Middle frontal gyrus (tissue), 1 donor: ENCODE results near the gene DOCK2.
"Not testable (repeated sequence)": the region's sequence is repeated elsewhere in the genome, so short reads cannot be mapped to it uniquely, and the experiment has no call there.

Experiments
- DNase-seq: peaks from one replicate; pipeline ENCODE4 v3.0.0-alpha.2; 2015; ENCODE audit warnings: low spot score; ENCODE audit errors: extremely low spot score

Gene DOCK2

DNA sequence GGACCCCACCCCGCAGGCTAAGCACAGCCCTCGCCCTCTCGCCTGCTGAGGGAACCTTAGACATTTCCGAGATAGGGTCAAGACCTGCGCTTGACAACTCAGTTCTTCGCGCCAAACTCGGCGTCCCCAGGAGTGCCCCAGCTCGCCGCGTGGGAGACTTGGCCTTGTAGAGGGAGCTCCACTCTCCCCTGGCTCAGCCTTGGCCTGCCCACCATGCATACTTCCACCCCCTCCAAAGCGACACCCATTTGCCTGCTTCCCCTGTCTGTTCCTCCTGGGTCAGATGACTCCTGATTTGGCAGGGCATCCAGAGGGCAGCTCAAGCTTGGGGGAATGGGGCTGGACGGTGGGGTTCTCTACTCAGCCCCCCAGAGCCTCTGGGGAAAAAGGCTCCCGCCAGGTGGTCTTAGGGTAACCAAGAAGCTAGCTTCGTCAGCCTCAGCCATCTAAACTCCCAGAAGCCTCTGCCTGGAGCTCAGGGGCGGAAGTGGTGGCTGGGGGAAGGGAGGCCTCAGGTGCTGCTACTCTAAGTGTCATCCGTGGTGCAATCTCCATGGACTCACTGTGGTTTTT is 560 bp downstream of the DOCK2 start:
- no peak for DNase-seq

DNA sequence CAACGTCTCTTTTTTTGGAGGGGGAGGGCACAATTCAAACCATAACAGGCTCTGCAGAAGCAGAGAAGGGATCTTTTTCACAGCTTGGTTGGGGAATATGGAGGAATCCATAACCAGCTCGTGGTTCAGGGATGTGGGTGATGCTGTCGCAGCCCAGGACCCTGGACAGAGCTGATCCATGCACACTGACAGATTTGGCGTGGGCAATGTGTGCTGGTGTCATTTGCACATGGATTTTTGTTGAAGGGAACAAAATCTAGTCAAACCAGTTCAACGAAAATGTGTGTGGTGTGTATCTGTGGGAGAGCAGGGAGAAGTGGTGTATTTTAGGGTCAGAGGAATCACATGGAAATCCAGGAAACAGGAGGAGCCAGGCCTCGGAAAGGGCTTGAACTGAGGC is 4.2 kb downstream of the DOCK2 start:
- no peak for DNase-seq

DNA sequence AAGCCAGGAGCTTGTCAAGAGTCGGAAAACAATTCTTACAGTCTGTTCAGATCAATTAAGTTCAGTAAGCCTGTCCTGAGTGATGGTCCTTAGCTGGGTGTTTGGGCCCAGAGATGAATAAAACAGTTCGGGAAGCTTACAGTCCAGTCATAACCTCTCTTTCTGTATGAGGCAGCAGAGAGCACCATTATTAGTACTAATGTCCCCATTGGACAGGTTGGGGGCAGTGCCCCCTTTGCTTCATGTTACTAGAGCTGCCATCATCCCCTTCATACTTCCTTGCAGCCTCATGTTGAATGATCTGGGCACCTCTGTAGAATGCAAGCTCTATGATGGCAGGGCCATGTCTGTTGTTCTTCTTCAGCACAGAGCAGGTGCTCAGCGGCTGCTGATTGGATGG is 9.8 kb downstream of the DOCK2 start:
- no peak for DNase-seq

- DNase-seq, result no peak
Observed at GRCh38 chr5:169647566-169647965, 10.5 kb downstream of the DOCK2 start.

- no peak for DNase-seq
Observed at GRCh38 chr5:169648725-169649310, 11.7 kb downstream of the DOCK2 start.

DNA sequence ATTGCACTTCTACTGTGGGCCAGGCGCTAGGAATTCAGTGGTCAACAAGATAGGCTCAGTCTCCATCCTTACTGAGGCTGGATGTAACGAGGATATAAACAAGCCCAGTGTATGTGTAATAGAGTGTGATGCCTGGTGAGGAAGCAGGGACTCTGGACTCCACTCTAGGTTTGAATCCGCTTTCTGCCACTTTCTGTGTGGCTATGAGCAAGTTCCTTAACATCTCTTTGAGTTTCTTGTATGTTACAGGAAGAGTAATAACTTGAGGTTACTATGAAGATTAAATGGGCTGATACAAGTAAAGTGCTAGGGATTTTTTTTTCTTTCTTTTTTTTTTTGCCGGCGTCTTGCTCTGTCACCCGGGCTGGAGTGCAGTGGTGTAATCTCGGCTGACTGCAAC is 12.4 kb downstream of the DOCK2 start:
- no peak for DNase-seq

DNA sequence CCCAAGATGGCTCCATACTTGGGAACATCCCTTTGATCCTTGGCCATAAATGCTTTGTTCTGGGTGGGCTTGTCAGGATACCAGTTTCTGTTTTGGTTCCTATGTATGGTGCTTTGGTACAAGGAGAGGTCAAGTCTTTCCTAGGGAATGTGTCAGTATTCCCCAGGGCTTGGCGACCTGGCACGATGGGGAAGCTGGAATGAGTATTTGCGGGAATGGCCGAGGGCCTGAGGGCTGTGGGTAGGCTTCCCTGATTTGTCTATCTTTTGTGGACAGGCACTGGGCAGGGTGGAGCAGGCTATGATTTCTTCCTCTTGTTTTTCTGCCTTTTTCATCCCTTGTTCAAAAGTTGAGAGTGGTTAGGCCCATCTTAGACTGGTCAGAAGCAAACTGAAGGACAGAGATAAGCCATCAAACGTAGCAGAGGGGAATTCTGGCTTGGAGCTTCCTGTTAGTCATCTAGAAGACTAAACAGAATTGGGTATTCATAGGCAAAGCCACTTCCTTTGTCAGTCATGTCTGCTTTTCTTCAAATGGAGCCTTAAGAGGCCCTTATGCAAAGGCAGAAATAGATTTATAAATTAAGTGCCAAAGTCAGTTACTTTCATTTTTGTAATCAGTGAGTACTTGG is 13.7 kb downstream of the DOCK2 start:
- DNase-seq, result no peak

- no peak for DNase-seq
Observed at GRCh38 chr5:169651526-169651925, 14.5 kb downstream of the DOCK2 start.

GRCh38 chr5:169652057-169652456 is 15.0 kb downstream of the DOCK2 start:
- DNase-seq, result no peak

DNA sequence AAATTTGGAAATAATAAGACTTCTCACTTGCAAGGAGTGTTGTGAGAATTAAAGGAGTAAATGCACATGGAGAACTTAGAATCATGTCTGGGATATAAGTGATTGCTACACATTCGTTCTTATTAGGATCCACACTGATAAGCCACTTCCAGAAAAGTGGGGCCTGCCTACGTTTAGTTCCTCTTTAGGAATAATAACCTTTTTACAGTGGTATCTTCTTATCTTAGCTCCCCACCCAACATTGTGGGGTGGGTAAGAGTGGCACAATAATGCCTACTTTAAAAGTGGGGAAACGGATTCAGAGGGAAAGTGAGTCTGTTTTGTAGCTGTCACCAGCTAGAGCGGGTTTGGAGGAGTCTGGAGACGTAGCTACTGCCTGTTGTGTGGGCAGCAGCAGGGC is 16.0 kb downstream of the DOCK2 start:
- no peak for DNase-seq

DNA sequence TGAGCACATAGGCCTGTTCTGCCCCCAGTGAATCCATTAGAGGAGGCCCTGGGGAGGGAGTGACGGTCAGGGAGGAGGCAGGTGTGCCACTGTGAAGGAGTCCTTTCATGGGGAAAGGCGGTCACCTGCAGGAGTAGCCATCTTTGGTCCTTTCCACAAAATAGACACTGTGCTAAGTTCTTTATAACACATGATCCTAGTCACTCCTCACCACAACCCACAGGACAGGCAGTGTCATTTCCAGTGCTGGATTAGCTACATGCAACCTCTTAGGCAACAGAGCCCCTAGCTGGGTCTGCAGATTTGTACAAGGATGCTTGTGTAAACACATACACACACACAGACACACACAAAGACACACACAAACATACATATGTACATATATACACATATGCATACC is 18.3 kb downstream of the DOCK2 start:
- DNase-seq, result no peak

GRCh38 chr5:169656125-169656901 is 19.2 kb downstream of the DOCK2 start:
- no peak for DNase-seq

DNA sequence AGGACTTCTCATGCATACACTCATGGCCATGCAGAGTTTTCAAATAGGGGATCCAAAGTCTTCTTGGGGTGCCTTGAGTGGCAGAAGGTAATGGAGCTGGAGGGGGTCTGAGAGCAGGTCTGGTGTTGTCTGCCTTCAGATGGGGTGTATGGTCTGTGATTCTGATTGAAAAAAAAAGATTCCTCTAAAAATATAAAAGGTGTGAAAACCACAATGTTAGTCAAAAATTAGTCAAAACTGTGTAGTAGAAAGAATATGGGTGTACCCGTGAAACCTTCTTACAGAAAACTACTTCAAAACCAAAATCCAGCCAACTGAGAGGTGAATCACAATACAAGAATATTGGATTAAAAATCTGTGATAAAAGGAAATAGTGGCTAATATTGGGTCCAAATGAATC is 20.1 kb downstream of the DOCK2 start:
- DNase-seq, result no peak

GRCh38 chr5:169662451-169662850 is 25.4 kb downstream of the DOCK2 start:
- not testable (repeated sequence) for DNase-seq

- no peak for DNase-seq
Observed at GRCh38 chr5:169663537-169663936, 26.5 kb downstream of the DOCK2 start.

DNA sequence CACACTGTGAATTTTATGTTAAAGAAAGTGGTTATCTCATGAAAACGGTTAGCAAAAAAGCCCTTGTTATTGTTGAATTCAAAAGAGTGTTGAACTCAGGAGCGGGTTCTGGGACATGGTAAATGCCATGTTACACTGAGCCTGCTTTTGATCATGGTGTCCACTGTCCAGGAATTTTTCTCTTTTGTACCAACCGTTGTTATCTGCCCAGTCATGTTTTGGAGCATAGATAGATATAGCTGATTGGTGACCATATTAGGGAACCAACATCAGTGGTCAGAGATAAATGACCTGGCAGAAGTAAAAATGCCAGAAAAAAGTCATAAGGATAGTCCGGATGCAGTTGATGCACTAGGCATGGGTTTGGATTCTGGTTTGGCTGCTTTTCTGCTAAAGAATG is 29.3 kb downstream of the DOCK2 start:
- DNase-seq, result no peak

DNA sequence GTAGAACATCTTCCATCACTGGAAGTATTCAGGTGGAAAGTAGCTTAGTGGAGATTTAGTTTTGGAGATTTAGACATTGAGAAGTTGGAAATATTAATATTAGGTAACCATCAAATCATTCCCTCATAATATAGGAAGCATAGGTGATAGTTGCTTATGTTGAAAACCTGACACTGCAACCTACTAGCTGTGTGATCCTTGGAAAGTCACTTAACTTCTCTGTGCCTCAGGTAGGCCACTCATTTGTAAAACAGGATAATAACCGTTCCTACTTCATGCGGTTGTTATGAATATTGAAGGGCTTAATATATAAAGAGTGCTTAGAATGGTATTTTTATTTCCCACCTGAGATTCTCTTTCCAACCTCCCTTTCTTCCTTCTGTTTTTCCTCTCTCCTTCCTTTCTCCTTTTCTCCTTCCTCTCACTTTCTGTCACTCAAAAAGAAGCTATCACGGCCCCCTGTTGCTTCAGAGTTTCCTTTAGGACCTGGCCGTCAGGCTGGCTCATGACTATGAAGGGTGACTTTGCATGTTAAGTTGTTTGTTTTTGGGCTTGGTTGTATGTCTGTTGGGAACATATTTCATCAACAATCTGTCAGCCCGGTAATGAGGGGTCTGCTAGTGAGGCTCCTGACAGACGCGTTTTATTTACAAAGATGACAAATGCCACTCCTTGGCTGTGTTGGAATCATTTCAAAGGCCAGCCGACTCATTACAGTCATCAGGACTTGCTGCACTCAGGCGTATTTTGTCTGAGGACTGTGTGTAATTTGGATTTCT is 31.0 kb downstream of the DOCK2 start:
- DNase-seq, result no peak

DNA sequence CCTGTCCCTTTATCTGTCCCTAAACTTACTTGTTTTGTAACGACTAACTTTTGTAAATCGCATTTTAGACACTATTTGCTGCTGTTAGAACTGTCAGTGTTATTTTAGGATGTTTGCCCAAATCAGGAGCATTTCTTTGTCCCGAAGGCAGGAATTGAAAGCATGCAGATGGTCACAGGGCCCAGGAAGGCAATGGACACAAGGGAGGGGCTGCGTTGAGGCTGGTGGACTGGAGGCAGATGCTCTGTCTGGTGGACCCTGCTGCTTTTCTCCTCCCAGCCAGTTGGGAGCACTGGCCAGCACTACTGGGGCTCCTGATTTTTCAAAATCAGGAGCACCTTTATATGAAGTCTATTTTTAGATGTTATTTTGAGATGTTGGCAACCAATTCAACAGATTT is 31.7 kb downstream of the DOCK2 start:
- no peak for DNase-seq

DNA sequence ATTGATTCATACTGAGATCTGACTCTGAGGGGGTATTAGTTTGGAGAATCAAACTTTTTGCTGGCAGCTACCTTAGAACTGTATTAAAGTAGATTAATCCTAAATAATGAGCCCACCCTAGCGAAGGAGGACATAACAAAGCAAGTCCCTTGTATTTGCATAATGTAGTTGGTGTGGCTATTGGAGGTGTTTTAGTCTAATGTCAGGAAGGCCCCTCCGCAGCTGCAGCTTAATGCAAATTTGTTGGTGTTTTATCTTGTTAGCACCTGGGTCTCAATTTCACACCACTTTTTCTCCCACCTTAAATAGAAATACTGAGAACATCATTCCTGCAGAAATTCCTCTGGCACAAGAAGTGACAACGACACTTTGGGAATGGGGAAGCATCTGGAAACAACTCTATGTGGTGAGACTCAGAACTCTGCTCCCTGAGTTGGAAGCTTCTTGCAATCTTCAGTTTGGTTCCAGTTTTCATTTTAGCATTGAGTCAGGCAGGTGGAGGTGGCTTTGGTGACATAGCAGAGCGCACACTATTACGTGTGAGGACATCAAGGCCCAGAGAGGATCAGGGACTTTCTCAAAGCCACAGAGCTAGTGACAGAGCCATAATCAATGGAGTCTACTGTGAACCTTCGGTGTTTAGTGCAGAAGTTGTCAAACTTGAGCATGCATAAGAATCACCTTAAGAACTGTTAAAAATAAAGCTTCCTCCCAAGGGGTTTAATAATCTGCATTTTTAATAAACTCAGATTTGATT is 33.9 kb downstream of the DOCK2 start:
- DNase-seq, result no peak

DNA sequence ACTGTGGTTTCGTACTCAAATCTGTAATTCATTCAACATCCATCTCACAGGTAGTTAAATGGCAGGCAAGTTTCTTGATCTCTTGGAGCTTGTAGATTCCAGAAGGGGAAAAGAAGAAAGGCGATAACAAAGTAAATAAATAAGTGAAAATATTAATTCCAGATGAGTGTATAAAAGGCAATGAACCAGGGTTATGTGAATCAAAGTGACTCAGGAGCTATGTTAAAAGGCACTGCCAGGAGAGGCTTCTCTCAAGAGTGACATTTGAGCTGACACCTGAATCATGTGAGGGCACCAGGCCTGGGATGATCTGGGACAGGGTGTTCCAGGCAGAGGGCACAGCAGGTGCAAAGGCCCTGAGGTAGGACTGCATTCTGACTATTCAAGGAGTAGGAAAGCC is 45.0 kb downstream of the DOCK2 start:
- no peak for DNase-seq

- DNase-seq, result no peak
Observed at GRCh38 chr5:169686137-169686536, 49.1 kb downstream of the DOCK2 start.
